AG04450 (cell line): ENCODE data around the gene MMP21. TPM values are rescaled to one million over a fixed set of nuclear protein-coding genes. Genes with fewer than 3 reads are reported as not detected.

ENCODE experiments used
- CTCF ChIA-PET: fragments of 300-600, 350-600 bp; formaldehyde crosslinking; extraction: SDS; loops from one replicate; lab custom pipeline; 2022; ENCODE audit warnings: antibody characterized with exemption, inconsistent platforms; lab: Charles Lee
- POLR2A ChIA-PET: fragments of 350-600 bp; formaldehyde crosslinking; extraction: SDS; loops from one replicate; lab custom pipeline; 2021; ENCODE audit warnings: antibody characterized with exemption, inconsistent platforms; lab: Yijun Ruan, JAX
- DNase-seq: peaks from one replicate; pipeline ENCODE4 v3.0.0-alpha.2; 2011; ENCODE audit warnings: low read depth, low spot score
- H3K27ac ChIP-seq: one replicate; pipeline ENCODE4 v1.5.1; 2012; ENCODE audit warnings: low read depth, low read length, control low read depth
- H3K27me3 ChIP-seq: one replicate; pipeline ENCODE4 v1.6.0; 2012; ENCODE audit warnings: low read length; ENCODE audit not compliant: control insufficient read depth, insufficient read depth
- H3K4me3 ChIP-seq: 2 replicates; pipeline ENCODE4 v1.5.1; 2011; ENCODE audit warnings: mild to moderate bottlenecking, low read depth, low read length, control low read depth
- H3K9me3 ChIP-seq: 2 replicates; pipeline ENCODE4 v1.5.1; 2012; ENCODE audit warnings: low read length; ENCODE audit not compliant: control insufficient read depth, insufficient read depth
- CTCF ChIP-seq: IDR thresholded peaks from 2 replicates; pipeline ENCODE4 v1.5.1; 2011; ENCODE audit warnings: low read depth, low read length, control low read depth, inconsistent platforms
- polyA plus RNA-seq: library from polyadenylated mRNA; depleted of rRNA; stranded (reverse); fragments of >200 nt; gene quantifications from 2 replicates; pipeline ENCODE4 v1.2.3, GENCODE V29; 2011

Gene MMP21
- polyA plus RNA-seq, 1 experiment: 0.07 TPM

DNA sequence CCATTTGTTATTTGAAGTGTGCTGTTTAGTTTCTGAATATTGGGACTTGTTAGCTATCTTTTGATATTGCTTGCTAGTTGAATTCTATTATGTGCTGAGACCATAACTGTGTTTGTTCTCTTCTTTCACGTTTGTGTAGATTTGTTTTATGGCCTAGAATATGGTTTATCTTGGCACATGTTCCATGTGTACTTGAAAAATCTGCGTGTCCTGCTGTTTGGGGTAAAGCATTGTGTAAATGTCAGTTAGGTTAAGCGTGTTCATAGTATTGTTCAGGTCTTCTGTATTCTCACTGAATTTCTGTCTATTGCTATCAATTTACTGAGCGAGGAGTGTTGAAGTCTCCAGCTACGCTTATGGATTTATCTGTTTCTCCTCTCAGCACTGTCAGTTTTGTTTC, 19.4 kb downstream of the MMP21 start:
- Histone ChIP-seq H3K27ac (no peak overlapping the region), H3K4me3 (no peak overlapping the region), H3K9me3 (no peaks in the 10 kb centered on the region), H3K27me3 (no peaks in the 10 kb centered on the region)
- no peak for TF ChIP-seq CTCF
- ChIA-PET CTCF (no interaction called here), POLR2A (no interaction called here)
- DNase-seq: no peak

GRCh38 chr10:125747417-125747816, 28.2 kb downstream of the MMP21 start:
- POLR2A ChIA-PET: no interaction called here
- DNase-seq: no peak
- H3K4me3 ChIP-seq: no peak overlapping the region
- no peaks in the 10 kb centered on the region for H3K9me3 ChIP-seq
- CTCF ChIA-PET: interaction anchor here (0.8 kb wide), 1 partner anchor 13 kb away, joined by 3 read pairs; no protein-coding TSS in a partner anchor
- TF ChIP-seq CTCF: no peak
- H3K27ac ChIP-seq: no peak overlapping the region
- H3K27me3 ChIP-seq: no peaks in the 10 kb centered on the region

- Histone ChIP-seq H3K9me3 (no peaks in the 10 kb centered on the region), H3K27me3 (no peaks in the 10 kb centered on the region), H3K27ac (no peak overlapping the region), H3K4me3 (no peak overlapping the region)
- DNase-seq: no peak
- ChIA-PET POLR2A (no interaction called here), CTCF (no interaction called here)
- TF ChIP-seq CTCF: no peak
Measured at GRCh38 chr10:125744909-125745308, 30.7 kb downstream of the MMP21 start.

- POLR2A ChIA-PET: no interaction called here
- no peaks in the 10 kb centered on the region for H3K9me3 ChIP-seq
Measured at GRCh38 chr10:125742465-125742864, 33.2 kb downstream of the MMP21 start.

More at GRCh38 chr10:125742465-125742864, 33.2 kb downstream of the MMP21 start:
- peak; percentile 23; the same call in 1 of the 2 replicates for TF ChIP-seq CTCF
- Histone ChIP-seq H3K27me3 (no peaks in the 10 kb centered on the region), H3K4me3 (no peak overlapping the region), H3K27ac (no peak overlapping the region)
- no peak for DNase-seq
- CTCF ChIA-PET: interaction anchor here (0.6 kb wide), 1 partner anchor 915 kb away, joined by 3 read pairs; no protein-coding TSS in a partner anchor
